ENCODE measurements around the gene SDK1. TPM values are rescaled to one million over a fixed set of nuclear protein-coding genes. Genes with fewer than 3 reads are reported as not detected.

The SDK1 gene
- total RNA-seq, 1 donor from 2014 or later, result 10.9 TPM

DNA sequence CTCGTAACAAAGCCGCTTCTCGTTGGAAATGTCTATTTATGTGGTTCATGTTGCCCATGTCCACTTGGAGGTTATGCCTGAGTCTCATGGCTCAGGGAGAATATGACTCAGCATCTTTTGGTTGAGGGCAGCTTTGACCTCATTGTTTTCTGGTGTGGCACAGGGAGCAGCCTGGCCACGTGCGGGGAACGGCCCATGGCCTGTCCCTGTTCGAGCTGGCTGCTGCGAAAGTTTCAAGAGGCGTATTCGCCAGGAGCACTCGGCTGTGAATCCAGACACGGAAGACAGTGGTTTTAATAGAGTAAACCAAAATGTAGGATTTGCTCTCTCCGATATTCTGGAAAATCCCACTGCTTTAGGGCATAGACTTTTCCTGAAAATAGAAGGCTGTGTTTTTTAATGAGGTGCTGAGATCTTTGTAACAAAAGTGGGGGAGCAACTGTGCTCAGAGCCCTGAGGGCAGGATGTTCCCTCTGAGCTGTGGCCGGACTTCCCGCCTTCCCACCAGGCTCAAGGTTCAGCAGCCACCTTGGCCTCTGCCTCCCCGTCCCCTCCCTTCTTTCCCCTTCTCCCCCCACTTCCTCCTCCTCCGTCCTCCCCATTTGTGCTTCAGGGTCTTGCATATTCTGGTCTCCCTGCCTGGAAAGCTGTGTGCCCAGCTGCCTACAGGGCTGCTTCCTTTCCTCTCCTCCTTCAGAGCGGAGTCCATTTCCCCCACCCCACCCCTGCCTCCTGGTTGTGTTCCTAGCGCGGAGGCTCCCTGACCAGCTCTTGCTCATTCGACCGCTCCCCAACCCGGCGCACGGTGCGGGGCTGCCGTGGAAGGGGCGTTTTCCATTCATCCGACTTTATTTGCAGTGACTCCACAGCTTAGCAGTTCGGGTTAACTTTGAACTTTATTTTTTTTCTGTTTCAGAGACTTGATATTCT is 642.0 kb downstream of the SDK1 start:
- Mint-ChIP-seq H3K4me3 (ENCODE audit: unreplicated experiment) (no peak overlapping the region), H3K27ac (ENCODE audit: unreplicated experiment) (no peak overlapping the region), H3K27me3 (ENCODE audit: low read depth) (no peaks in the 10 kb centered on the region), H3K9me3 (ENCODE audit: low read depth) (peaks cover 8% of the 10 kb centered on the region), H3K4me1 (ENCODE audit: low read depth) (peaks cover 9% of the 10 kb centered on the region), H3K36me3 (ENCODE audit: low read depth) (peaks cover 9% of the 10 kb centered on the region)
- no peak for DNase-seq (ENCODE audit: low spot score)
- TF ChIP-seq, protein P1, sequence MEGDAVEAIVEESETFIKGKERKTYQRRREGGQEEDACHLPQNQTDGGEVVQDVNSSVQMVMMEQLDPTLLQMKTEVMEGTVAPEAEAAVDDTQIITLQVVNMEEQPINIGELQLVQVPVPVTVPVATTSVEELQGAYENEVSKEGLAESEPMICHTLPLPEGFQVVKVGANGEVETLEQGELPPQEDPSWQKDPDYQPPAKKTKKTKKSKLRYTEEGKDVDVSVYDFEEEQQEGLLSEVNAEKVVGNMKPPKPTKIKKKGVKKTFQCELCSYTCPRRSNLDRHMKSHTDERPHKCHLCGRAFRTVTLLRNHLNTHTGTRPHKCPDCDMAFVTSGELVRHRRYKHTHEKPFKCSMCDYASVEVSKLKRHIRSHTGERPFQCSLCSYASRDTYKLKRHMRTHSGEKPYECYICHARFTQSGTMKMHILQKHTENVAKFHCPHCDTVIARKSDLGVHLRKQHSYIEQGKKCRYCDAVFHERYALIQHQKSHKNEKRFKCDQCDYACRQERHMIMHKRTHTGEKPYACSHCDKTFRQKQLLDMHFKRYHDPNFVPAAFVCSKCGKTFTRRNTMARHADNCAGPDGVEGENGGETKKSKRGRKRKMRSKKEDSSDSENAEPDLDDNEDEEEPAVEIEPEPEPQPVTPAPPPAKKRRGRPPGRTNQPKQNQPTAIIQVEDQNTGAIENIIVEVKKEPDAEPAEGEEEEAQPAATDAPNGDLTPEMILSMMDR (IDR thresholded peaks at IDR 0.05), result no peak

DNA sequence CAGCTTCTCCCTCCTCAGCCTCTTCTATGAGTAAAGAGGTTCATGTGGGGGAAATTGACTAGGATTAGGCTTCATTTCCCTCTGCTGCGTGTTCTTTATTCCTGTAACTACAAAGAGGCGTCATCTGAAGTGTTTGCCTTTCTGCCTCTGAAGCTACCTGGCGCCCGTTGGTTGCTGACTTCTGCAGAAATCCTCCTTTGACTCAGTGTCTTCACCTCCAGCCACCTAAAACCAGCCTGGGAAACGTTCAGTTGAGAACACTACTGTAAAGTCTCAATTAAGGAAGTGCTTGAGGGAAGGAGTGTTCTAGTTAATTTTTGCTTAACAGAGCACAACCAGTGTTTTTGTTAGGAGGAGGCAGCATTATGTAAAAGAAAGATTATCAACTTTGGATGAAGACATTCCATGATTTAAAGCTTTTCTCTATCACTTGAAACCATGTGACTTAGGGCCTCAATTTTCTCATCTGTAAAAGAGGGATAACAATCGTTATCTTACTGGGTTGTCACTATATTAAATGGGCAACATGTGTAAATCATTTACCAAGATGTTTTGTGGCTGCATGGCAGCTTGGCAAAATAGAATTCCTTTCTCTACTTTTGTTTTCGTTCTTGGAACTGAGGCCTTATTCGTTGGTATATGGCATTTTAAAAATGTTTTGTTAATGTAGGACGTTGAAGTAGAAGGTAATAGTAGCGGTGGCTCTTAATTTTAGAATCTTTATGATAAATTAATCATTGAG is 642.9 kb downstream of the SDK1 start:
- TF ChIP-seq, protein P1 (IDR thresholded peaks at IDR 0.05), result no peak
- H3K27ac Mint-ChIP-seq (ENCODE audit: unreplicated experiment), result peak overlapping the region; percentile 22
- H3K4me3 Mint-ChIP-seq (ENCODE audit: unreplicated experiment), result no peak overlapping the region
- H3K36me3 Mint-ChIP-seq (ENCODE audit: low read depth), result peaks cover 9% of the 10 kb centered on the region
- peaks cover 8% of the 10 kb centered on the region for H3K9me3 Mint-ChIP-seq (ENCODE audit: low read depth)
- H3K27me3 Mint-ChIP-seq (ENCODE audit: low read depth), result no peaks in the 10 kb centered on the region
- no peak for DNase-seq (ENCODE audit: low spot score)
- peaks cover 15% of the 10 kb centered on the region for H3K4me1 Mint-ChIP-seq (ENCODE audit: low read depth)

DNA sequence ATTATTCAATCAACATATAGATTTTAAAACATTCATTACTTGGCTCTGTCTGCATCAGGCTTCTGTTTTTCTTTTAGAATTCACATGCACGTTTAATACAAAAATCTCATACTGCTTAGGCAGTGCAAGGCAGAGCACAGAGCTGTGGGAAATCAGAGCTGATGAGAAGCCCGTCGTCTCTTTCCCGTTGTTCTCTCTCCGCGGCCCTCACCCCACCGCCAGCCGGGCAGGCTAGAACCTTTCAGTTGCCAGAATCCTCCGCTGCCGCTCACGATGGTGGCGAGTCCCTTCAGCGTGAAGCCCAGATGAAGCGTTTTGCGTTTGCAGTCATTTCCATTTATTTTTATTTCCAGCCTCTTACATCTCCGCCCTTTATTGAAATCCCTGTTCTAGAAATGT is 648.2 kb downstream of the SDK1 start:
- Mint-ChIP-seq H3K4me1 (ENCODE audit: low read depth) (peaks cover 14% of the 10 kb centered on the region), H3K36me3 (ENCODE audit: low read depth) (peaks cover 9% of the 10 kb centered on the region), H3K9me3 (ENCODE audit: low read depth) (peaks cover 8% of the 10 kb centered on the region), H3K27ac (ENCODE audit: unreplicated experiment) (peak overlapping the region; percentile 89), H3K27me3 (ENCODE audit: low read depth) (no peaks in the 10 kb centered on the region), H3K4me3 (ENCODE audit: unreplicated experiment) (peak overlapping the region; percentile 33)
- no peak for DNase-seq (ENCODE audit: low spot score)
- TF ChIP-seq, protein P1 (IDR thresholded peaks at IDR 0.05), result no peak

DNA sequence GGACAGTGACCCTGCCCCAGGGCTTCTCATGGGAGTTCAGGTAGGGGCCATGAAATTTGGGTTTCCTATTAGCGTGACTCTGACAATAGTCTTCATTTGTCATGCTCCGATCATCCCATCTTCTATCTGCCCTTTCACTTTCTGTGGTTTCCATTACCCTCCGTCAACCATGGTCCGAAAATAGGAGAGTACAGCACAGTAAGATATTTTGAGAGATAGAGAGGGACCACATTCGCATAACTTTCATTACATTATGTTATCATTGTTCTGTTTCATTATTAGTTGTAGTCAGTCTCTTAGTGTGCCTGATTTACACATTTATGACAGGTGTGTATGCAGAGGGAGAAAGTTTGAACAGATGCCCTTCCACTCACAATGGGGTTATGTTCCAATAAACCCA is 649.2 kb downstream of the SDK1 start:
- Mint-ChIP-seq H3K4me1 (ENCODE audit: low read depth) (peaks cover 14% of the 10 kb centered on the region), H3K9me3 (ENCODE audit: low read depth) (peaks cover 2% of the 10 kb centered on the region), H3K27ac (ENCODE audit: unreplicated experiment) (no peak overlapping the region), H3K4me3 (ENCODE audit: unreplicated experiment) (no peak overlapping the region), H3K36me3 (ENCODE audit: low read depth) (peaks cover 4% of the 10 kb centered on the region), H3K27me3 (ENCODE audit: low read depth) (no peaks in the 10 kb centered on the region)
- no peak for DNase-seq (ENCODE audit: low spot score)
- TF ChIP-seq, protein P1 (IDR thresholded peaks at IDR 0.05), result no peak

DNA sequence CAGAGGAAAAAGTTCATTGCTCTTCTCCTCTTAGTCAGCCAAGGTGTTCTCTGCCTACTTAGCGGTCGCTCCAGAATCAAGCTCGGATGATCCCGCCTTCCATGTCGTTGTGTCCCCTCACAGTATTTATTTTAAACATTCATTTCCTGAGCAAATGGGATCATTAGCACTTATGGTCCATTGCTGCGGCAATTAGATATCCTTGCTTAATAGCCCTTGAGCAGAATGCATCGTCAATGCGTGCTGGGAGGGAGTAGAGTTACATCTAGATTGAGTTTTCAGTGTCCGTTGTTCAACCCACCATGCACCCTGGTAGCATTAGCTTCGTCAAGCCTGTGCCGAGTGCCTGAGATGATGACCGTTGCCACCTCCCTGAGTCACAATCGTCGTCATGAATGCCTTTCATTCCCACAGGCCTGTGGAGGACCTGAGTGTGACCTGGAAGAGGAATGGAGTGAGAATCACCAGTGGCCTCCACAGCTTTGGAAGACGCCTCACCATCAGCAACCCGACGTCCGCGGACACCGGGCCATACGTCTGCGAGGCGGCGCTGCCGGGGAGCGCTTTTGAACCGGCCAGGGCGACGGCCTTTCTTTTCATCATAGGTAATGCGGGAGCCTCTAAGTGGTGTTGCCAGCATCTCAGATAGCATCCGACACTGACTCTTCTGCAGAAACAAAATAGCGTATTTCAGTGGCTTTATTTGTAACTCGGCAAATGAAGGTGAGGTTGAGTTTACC is 650.4 kb downstream of the SDK1 start:
- Mint-ChIP-seq H3K4me1 (ENCODE audit: low read depth) (peaks cover 24% of the 10 kb centered on the region), H3K9me3 (ENCODE audit: low read depth) (no peaks in the 10 kb centered on the region), H3K36me3 (ENCODE audit: low read depth) (peaks cover 3% of the 10 kb centered on the region), H3K27me3 (ENCODE audit: low read depth) (no peaks in the 10 kb centered on the region), H3K27ac (ENCODE audit: unreplicated experiment) (no peak overlapping the region), H3K4me3 (ENCODE audit: unreplicated experiment) (no peak overlapping the region)
- TF ChIP-seq, protein P1 (IDR thresholded peaks at IDR 0.05), result no peak
- DNase-seq (ENCODE audit: low spot score), result no peak

Measured in chondrocyte (in vitro differentiated cells).